K562 (cell line): ENCODE measurements around the gene PARD3. TPM values are rescaled to one million over a fixed set of nuclear protein-coding genes. Genes with fewer than 3 reads are reported as not detected.

ENCODE experiments used
- ATAC-seq: fragments of 200-7000 bp; cut with Tn5 transposase; 3 replicates; pipeline ENCODE4 v1.9.1; 2020; ENCODE audit warnings: moderate library complexity
- BruUV-seq: library from RNA; stranded (reverse); fragments of 400-500 nt; replicated peaks from 2 replicates; lab custom pipeline; 2021; lab: Mats Ljungman, UMichigan
- CTCF ChIA-PET: fragments of 300-600 bp; formaldehyde crosslinking; extraction: SDS; loops from one replicate; lab custom pipeline; 2021; ENCODE audit warnings: low intra/inter-chr PET ratio; lab: Yijun Ruan, JAX
- POLR2A ChIA-PET: fragments of 300-600, 350-650 bp; sonication (Branson Sonifier 250); formaldehyde crosslinking; extraction: SDS; loops from one replicate; lab custom pipeline; 2021; ENCODE audit warnings: antibody characterized with exemption, inconsistent platforms; lab: Yijun Ruan, JAX
- DNase-seq, 4 experiments: peaks; one replicate each; pipeline versions ENCODE4 v3.0.0 to v3.0.0-alpha.2; 2011 to 2018; ENCODE audit warnings: low spot score in 3 of 4, mixed read lengths in 3 of 4; ENCODE audit errors: extremely low read depth in 1 of 4
- FAIRE-seq: peaks from 2 replicates; lab custom pipeline; 2011; peaks lifted over from hg19 to GRCh38; lab: Jason Lieb, UNC
- H2AFZ ChIP-seq: 2 replicates; pipeline ENCODE4 v1.6.0; 2011; ENCODE audit warnings: low read depth, low read length, control low read depth, inconsistent platforms
- H3K27ac ChIP-seq: fragments of 200-600 bp; 3 replicates; pipeline ENCODE4 v1.8.0; 2011; ENCODE audit warnings: low read depth, mild to moderate bottlenecking, control low read depth, inconsistent platforms, low read length, moderate library complexity, mixed read lengths; ENCODE audit errors: extremely low read depth
- H3K27me3 ChIP-seq, 2 experiments: fragments of 300-600 bp in 1 of 2; 2 replicates in 1 of 2; 3 replicates in 1 of 2; pipeline versions ENCODE4 v1.6.0 to v1.8.0; 2011; ENCODE audit warnings: inconsistent platforms in 2 of 2, low read length in 2 of 2, mild to moderate bottlenecking in 1 of 2, mixed read lengths in 1 of 2, moderate library complexity in 1 of 2; ENCODE audit not compliant: control insufficient read depth in 2 of 2, insufficient read depth in 2 of 2
- H3K36me3 ChIP-seq: fragments of 300-600 bp; 3 replicates; pipeline ENCODE4 v1.8.0; 2011; ENCODE audit warnings: mild to moderate bottlenecking, low read length, inconsistent platforms; ENCODE audit not compliant: control insufficient read depth, insufficient read depth
- H3K4me1 ChIP-seq, 2 experiments: fragments of 200-600 bp in 1 of 2; replicated peaks in 1 of 2; 2 replicates in 1 of 2; 3 replicates in 1 of 2; pipeline versions ENCODE4 v1.5.1 to v1.8.0; 2011; ENCODE audit warnings: inconsistent platforms in 2 of 2, low read length in 2 of 2, mild to moderate bottlenecking in 1 of 2, mixed read lengths in 1 of 2, moderate library complexity in 1 of 2; ENCODE audit not compliant: control insufficient read depth in 2 of 2, insufficient read depth in 2 of 2
- H3K4me2 ChIP-seq: 2 replicates; pipeline ENCODE4 v1.6.1; 2011; ENCODE audit warnings: low read length, control low read depth, inconsistent platforms, mixed read lengths; ENCODE audit not compliant: insufficient read depth
- H3K4me3 ChIP-seq: fragments of 200-600 bp; sonication (generic), shearing (Covaris generic); 2 replicates; pipeline ENCODE4 v1.5.1; 2016; ENCODE audit warnings: control low read depth, inconsistent platforms
- H3K79me2 ChIP-seq: fragments of 200-600 bp; 3 replicates; pipeline ENCODE4 v1.8.0; 2011; ENCODE audit warnings: low read length, inconsistent platforms; ENCODE audit not compliant: control insufficient read depth, insufficient read depth
- H3K9ac ChIP-seq, 2 experiments: 2 replicates each; pipeline versions ENCODE4 v1.6.0 to v1.6.1; 2011; ENCODE audit warnings: low read depth in 2 of 2, low read length in 2 of 2, control low read depth in 1 of 2, inconsistent platforms in 1 of 2, mild to moderate bottlenecking in 1 of 2, mixed read lengths in 1 of 2; ENCODE audit not compliant: insufficient read depth in 1 of 2
- H3K9me1 ChIP-seq: one replicate; pipeline ENCODE4 v1.6.0; 2011; ENCODE audit warnings: inconsistent platforms, mild to moderate bottlenecking, low read length, moderate library complexity; ENCODE audit not compliant: control insufficient read depth, insufficient read depth
- H3K9me3 ChIP-seq: replicated peaks from 2 replicates; pipeline ENCODE4 v1.5.1; 2011; ENCODE audit warnings: low read depth, low read length, inconsistent platforms; ENCODE audit not compliant: control insufficient read depth, insufficient read depth
- H4K20me1 ChIP-seq: replicated peaks from 2 replicates; pipeline ENCODE4 v1.6.1; 2011; ENCODE audit warnings: low read length, inconsistent platforms, mixed read lengths; ENCODE audit not compliant: control insufficient read depth, insufficient read depth
- ATF1 ChIP-seq, 2 experiments: fragments of 450-650 bp in 1 of 2; IDR thresholded peaks; 2 replicates each; pipeline ENCODE4 v1.6.1; 2016; ENCODE audit warnings: missing compliant biosample characterization in 1 of 2, missing genetic modification characterization in 1 of 2
- CTCFL ChIP-seq: IDR thresholded peaks from 2 replicates; pipeline ENCODE4 v1.6.1; 2011; ENCODE audit warnings: borderline replicate concordance, low read depth, mild to moderate bottlenecking, moderate library complexity, low read length; ENCODE audit not compliant: insufficient read depth, poor library complexity, severe bottlenecking
- DIDO1 ChIP-seq: fragments of 450-650 bp; IDR thresholded peaks from 2 replicates; pipeline ENCODE4 v1.6.1; 2016; ENCODE audit warnings: low read depth, missing biosample characterization, missing genetic modification characterization
- GTF2E2 ChIP-seq: fragments of 200-800 bp; sonication (Bioruptor generic); IDR thresholded peaks from 2 replicates; pipeline ENCODE4 v1.6.1; 2016; ENCODE audit warnings: missing genetic modification characterization, missing compliant biosample characterization
- HMGN3 ChIP-seq: IDR thresholded peaks from 2 replicates; pipeline ENCODE4 v1.6.1; 2011; ENCODE audit warnings: borderline replicate concordance, low read depth, mild to moderate bottlenecking, mixed read lengths, low read length; ENCODE audit not compliant: insufficient read length; ENCODE audit errors: extremely low read depth
- KDM4B ChIP-seq, 2 experiments: fragments of 450-650 bp in 1 of 2; sonication (generic) in 1 of 2; IDR thresholded peaks; 2 replicates each; pipeline ENCODE4 v1.6.1; 2016 to 2017; ENCODE audit warnings: borderline replicate concordance in 2 of 2, antibody characterized with exemption in 1 of 2, low read depth in 1 of 2, mild to moderate bottlenecking in 1 of 2
- NR2C2 ChIP-seq, 2 experiments: fragments of 200-800 bp in 1 of 2; sonication (Bioruptor generic) in 1 of 2; sonication (generic) in 1 of 2; formaldehyde crosslinking in 1 of 2; IDR thresholded peaks; 2 replicates each; pipeline versions ENCODE4 v1.6.1 to v1.8.0; 2016 to 2022; ENCODE audit warnings: mild to moderate bottlenecking in 1 of 2, missing compliant biosample characterization in 1 of 2, missing genetic modification characterization in 1 of 2, missing genetic modification reagents in 1 of 2
- PPARD ChIP-seq: fragments of 250-450 bp; sonication (Bioruptor Pico); IDR thresholded peaks from 2 replicates; pipeline ENCODE4 v1.8.0; 2022; ENCODE audit warnings: inconsistent platforms, mild to moderate bottlenecking, moderate library complexity
- SIX5 ChIP-seq, 2 experiments: IDR thresholded peaks; 2 replicates each; pipeline ENCODE4 v1.6.1; 2011; ENCODE audit warnings: low read length in 2 of 2, borderline replicate concordance in 1 of 2, low read depth in 1 of 2, mild to moderate bottlenecking in 1 of 2, moderate library complexity in 1 of 2; ENCODE audit not compliant: insufficient read depth in 1 of 2
- U2AF1 ChIP-seq: fragments of 200-400 bp; formaldehyde crosslinking; optimal IDR thresholded peaks from 2 replicates; pipeline ENCODE3; 2017; ENCODE audit warnings: mild to moderate bottlenecking, low read depth, low read length, moderate library complexity
- YBX1 ChIP-seq: fragments of 450-650 bp; IDR thresholded peaks from 2 replicates; pipeline ENCODE4 v1.7.1; 2016; ENCODE audit warnings: mild to moderate bottlenecking
- ZNF740 ChIP-seq, 3 experiments: fragments of 200-800 bp in 1 of 3; sonication (Bioruptor generic) in 1 of 3; sonication (generic) in 1 of 3; formaldehyde crosslinking in 1 of 3; IDR thresholded peaks; 2 replicates each; pipeline versions ENCODE4 v1.6.1 to v1.8.0; 2016 to 2022; ENCODE audit warnings: mild to moderate bottlenecking in 2 of 3, missing compliant biosample characterization in 2 of 3, missing genetic modification characterization in 2 of 3, missing genetic modification reagents in 1 of 3
- WGBS: fragments of 100-300 bp; shearing (Covaris generic); methylation state at CpG from one replicate; pipeline ENCODE4 v1.1.6; 2016; ENCODE audit warnings: low coverage, mixed read lengths; ENCODE audit not compliant: insufficient coverage; ENCODE audit errors: missing lambda C conversion rate; 5-methylcytosine and 5-hydroxymethylcytosine counted together
- in situ Hi-C: fragments of 300-500 bp; cut with MboI; formaldehyde crosslinking; loops from 4 replicates; pipeline ENCODE4 v1.15.0; 2018; ENCODE audit warnings: inconsistent platforms, mixed read lengths
- intact Hi-C: fragments of 100-400 bp; cut with micrococcal nuclease; formaldehyde crosslinking; loops from 2 replicates; pipeline ENCODE4 v1.14.2; 2022
- polyA plus RNA-seq, 8 experiments: library from polyadenylated mRNA; depleted of rRNA in 4 of 8; stranded (reverse) in 5 of 8; unstranded in 3 of 8; fragments of >200 nt; fragmentation: Nextera tagmentation in 2 of 8; fragmentation: Illumina TruSeq in 1 of 8; extraction: Ambion mirVana in 2 of 8; extraction: Trizol in 1 of 8; gene quantifications; 2 replicates each; pipeline versions ENCODE4 v1.2.1 to v1.2.3, GENCODE V29; 2011 to 2014; ENCODE audit warnings: inconsistent platforms in 1 of 8, missing spikeins in 1 of 8
- total RNA-seq, 7 experiments: library from RNA; depleted of rRNA in 6 of 7; stranded (reverse); fragments of >200 nt in 6 of 7; fragmentation: Illumina TruSeq in 2 of 7; extraction: Trizol in 2 of 7; gene quantifications; 2 replicates each; pipeline versions ENCODE4 v1.2.1 to v1.2.3, GENCODE V29; 2011 to 2021; ENCODE audit warnings: low replicate concordance in 1 of 7
- TF ChIP-seq, protein P1 (sequence below): fragments of 200-800 bp; sonication (Bioruptor generic); IDR thresholded peaks from 2 replicates; pipeline ENCODE4 v1.6.1; 2017; ENCODE audit warnings: missing genetic modification characterization, missing compliant biosample characterization

Gene PARD3
- total and polyA plus RNA-seq, 9 of the 15 experiments (the other 6 are each of a cell fraction or from before 2014, with no cell fraction given) = 2.7 to 11.7 (median 7.7) TPM

- intact Hi-C loops = no loop called here
- ChIA-PET CTCF (no interaction called here), POLR2A (no interaction called here)
- Histone ChIP-seq H3K9ac (no peak overlapping the region), H3K27me3 (no peaks in the 10 kb centered on the region), H3K4me3 (no peak overlapping the region), H3K9me1 (no peaks in the 10 kb centered on the region), H3K36me3 (no peaks in the 10 kb centered on the region), H3K9me3 (no peaks in the 10 kb centered on the region), H3K4me1 (no peaks in the 10 kb centered on the region), H4K20me1 (no peaks in the 10 kb centered on the region), H3K27ac (no peak overlapping the region), H3K79me2 (no peaks in the 10 kb centered on the region), H2AFZ (no peak overlapping the region), H3K4me2 (no peak overlapping the region)
- in situ Hi-C loops = no loop called here
- no CpG with 5 or more reads among the region's 1 CpG for WGBS
- no TSS peak for BruUV-seq
- FAIRE-seq = no peak
- no peak for ATAC-seq
- TF ChIP-seq SIX5 (IDR thresholded peaks at IDR 0.05; ENCODE audit: borderline replicate concordance in 1 of 2, insufficient read depth in 1 of 2, low read depth in 1 of 2, low read length in 2 of 2) = no peak
- no peak for TF ChIP-seq ATF1 (CRISPR knock-in tag; IDR thresholded peaks at IDR 0.05)
- no peak for TF ChIP-seq ATF1 (tag; IDR thresholded peaks at IDR 0.05)
- TF ChIP-seq, protein P1, sequence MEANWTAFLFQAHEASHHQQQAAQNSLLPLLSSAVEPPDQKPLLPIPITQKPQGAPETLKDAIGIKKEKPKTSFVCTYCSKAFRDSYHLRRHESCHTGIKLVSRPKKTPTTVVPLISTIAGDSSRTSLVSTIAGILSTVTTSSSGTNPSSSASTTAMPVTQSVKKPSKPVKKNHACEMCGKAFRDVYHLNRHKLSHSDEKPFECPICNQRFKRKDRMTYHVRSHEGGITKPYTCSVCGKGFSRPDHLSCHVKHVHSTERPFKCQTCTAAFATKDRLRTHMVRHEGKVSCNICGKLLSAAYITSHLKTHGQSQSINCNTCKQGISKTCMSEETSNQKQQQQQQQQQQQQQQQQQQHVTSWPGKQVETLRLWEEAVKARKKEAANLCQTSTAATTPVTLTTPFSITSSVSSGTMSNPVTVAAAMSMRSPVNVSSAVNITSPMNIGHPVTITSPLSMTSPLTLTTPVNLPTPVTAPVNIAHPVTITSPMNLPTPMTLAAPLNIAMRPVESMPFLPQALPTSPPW (CRISPR knock-in tag) = no peak
- TF ChIP-seq KDM4B (IDR thresholded peaks at IDR 0.05; ENCODE audit: borderline replicate concordance in 2 of 2, low read depth in 1 of 2) = no peak
- no peak for TF ChIP-seq GTF2E2 (tag)
- no peak for TF ChIP-seq CTCFL
- no peak for TF ChIP-seq U2AF1
- no peak for TF ChIP-seq PPARD
- no peak for TF ChIP-seq NR2C2 (CRISPR knock-in tag; IDR thresholded peaks at IDR 0.05)
- TF ChIP-seq NR2C2 (tag; IDR thresholded peaks at IDR 0.05) = no peak
- TF ChIP-seq DIDO1 (tag) = no peak
- no peak for TF ChIP-seq HMGN3
- no peak for TF ChIP-seq ZNF740 (CRISPR knock-in tag; IDR thresholded peaks at IDR 0.05)
- TF ChIP-seq ZNF740 (tag; IDR thresholded peaks at IDR 0.05) = no peak
- TF ChIP-seq YBX1 = no peak
- no peak for DNase-seq
These were observed 751.5 kb downstream of the PARD3 start for GRCh38 chr10:34063592-34063991.
